ENCODE measurements around the gene ELK4. TPM values are rescaled to one million over a fixed set of nuclear protein-coding genes. Genes with fewer than 3 reads are reported as not detected.
A peak's percentile ranks its signal among the peaks of the same experiment; 100 is the strongest.

ELK4 gene
- total and polyA plus RNA-seq, 2 donors (not counting 1 experiment from before 2014, with no cell fraction given): 11.7 to 11.8 TPM

DNA sequence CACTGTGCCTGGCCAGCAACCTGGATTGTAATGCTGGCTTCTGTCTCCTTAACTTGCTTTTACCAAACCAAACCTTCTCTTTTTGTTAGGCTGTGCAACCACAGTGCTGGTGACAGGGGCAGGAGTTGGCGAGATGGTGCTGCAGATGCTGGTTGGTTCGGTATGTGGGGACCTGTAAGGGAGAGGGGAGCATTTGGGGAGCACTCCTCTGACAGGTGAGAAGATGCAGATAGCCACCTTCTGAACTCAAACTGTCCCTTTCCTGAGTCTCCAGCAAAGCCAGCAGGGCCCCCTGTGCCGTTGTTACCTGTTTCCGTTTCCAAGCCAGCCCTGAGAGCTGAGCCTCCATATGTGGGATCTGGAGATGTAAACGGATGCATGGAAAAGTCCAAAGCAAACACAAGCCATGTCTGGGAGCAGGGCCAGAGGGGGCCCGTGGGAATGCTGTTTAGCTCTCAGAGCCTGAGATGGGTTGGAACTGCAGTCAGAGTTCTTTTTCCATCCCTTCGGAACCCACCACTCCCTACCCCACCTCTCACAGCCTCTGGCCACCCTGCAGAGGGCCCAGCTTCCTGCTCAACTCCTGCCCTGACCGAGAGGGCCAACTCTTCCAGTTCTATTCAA, 34.0 kb downstream of the ELK4 start:
- no peak for TF ChIP-seq EZH2 (IDR thresholded peaks at IDR 0.05; ENCODE audit: low read length, missing control alignments)
- TF ChIP-seq CTCF (conservative IDR thresholded peaks at IDR 0.05 in 1 of 2, IDR thresholded peaks at IDR 0.05 in 1 of 2; ENCODE audit: low read depth in 1 of 2, low read length in 2 of 2): no peak
- H3K4me2 ChIP-seq (ENCODE audit: extremely low read depth, insufficient read depth, low read length): no peak overlapping the region

GRCh38 chr1:205596876-205597275, 34.9 kb downstream of the ELK4 start:
- Histone ChIP-seq H3K36me3 (ENCODE audit: control insufficient read depth, insufficient read depth, low read length) (no peaks in the 10 kb centered on the region), H4K20me1 (ENCODE audit: control insufficient read depth, extremely low read depth, insufficient read depth, low read length) (no peaks in the 10 kb centered on the region), H3K27ac (ENCODE audit: insufficient read depth, low read length) (no peak overlapping the region), H3K27me3 (ENCODE audit: control insufficient read depth, insufficient read depth, low read length) (no peaks in the 10 kb centered on the region), H3K4me2 (ENCODE audit: extremely low read depth, insufficient read depth, low read length) (no peak overlapping the region), H3K4me3 (replicated peaks in 1 of 4; ENCODE audit: control extremely low read depth in 1 of 4, insufficient read depth in 1 of 4, low read depth in 3 of 4, low read length in 4 of 4) (no peak overlapping the region), H2AFZ (ENCODE audit: low read length) (no peak overlapping the region), H3K9ac (ENCODE audit: insufficient read depth, low read length) (no peak overlapping the region), H3K79me2 (ENCODE audit: control insufficient read depth, insufficient read depth, low read length) (no peaks in the 10 kb centered on the region), H3K9me3 (ENCODE audit: control insufficient read depth, insufficient read depth, low read depth, low read length) (no peaks in the 10 kb centered on the region), H3K4me1 (ENCODE audit: control insufficient read depth, extremely low read depth, insufficient read depth, low read length) (peaks cover 18% of the 10 kb centered on the region)
- TF ChIP-seq EZH2 (IDR thresholded peaks at IDR 0.05; ENCODE audit: low read length, missing control alignments) (no peak), CTCF (conservative IDR thresholded peaks at IDR 0.05 in 1 of 2, IDR thresholded peaks at IDR 0.05 in 1 of 2; ENCODE audit: low read depth in 1 of 2, low read length in 2 of 2) (no peak)
- DNase-seq (ENCODE audit: low read depth in 2 of 2): no peak

More for the DNA sequence above, 34.0 kb downstream of the ELK4 start:
- no peaks in the 10 kb centered on the region for H3K36me3 ChIP-seq (ENCODE audit: control insufficient read depth, insufficient read depth, low read length)
- no peaks in the 10 kb centered on the region for H3K9me3 ChIP-seq (ENCODE audit: control insufficient read depth, insufficient read depth, low read depth, low read length)
- no peak overlapping the region for H3K9ac ChIP-seq (ENCODE audit: insufficient read depth, low read length)
- H3K4me3 ChIP-seq (replicated peaks in 1 of 4; ENCODE audit: control extremely low read depth in 1 of 4, insufficient read depth in 1 of 4, low read depth in 3 of 4, low read length in 4 of 4): no peak overlapping the region
- H3K4me1 ChIP-seq (ENCODE audit: control insufficient read depth, extremely low read depth, insufficient read depth, low read length): peaks cover 18% of the 10 kb centered on the region
- no peak overlapping the region for H2AFZ ChIP-seq (ENCODE audit: low read length)
- no peaks in the 10 kb centered on the region for H3K27me3 ChIP-seq (ENCODE audit: control insufficient read depth, insufficient read depth, low read length)
- no peak overlapping the region for H3K27ac ChIP-seq (ENCODE audit: insufficient read depth, low read length)
- peak; percentile 21 to 64 for DNase-seq (ENCODE audit: low read depth in 2 of 2)
- no peaks in the 10 kb centered on the region for H4K20me1 ChIP-seq (ENCODE audit: control insufficient read depth, extremely low read depth, insufficient read depth, low read length)
- H3K79me2 ChIP-seq (ENCODE audit: control insufficient read depth, insufficient read depth, low read length): no peaks in the 10 kb centered on the region

DNA sequence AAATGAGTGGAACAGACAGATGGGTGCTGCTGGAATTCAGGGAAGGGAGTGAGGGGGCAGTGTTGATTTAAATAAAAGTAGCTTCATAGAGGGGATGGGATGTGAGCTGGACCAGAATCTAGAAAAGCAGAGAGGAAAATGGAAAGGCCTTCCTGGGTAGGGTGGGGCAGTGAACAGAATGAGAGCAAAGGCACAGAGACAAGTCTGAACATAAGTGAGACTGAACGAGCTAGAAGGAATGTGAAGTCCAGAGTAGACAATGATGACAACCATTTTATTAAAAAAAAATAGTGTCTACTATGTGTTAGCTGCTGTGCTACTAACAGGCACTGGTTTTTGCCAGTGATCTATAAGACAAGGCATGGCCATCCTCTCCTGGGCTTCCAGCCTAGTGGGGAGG, 36.0 kb downstream of the ELK4 start:
- Histone ChIP-seq H3K4me3 (replicated peaks in 1 of 4; ENCODE audit: control extremely low read depth in 1 of 4, insufficient read depth in 1 of 4, low read depth in 3 of 4, low read length in 4 of 4) (no peak overlapping the region), H3K9ac (ENCODE audit: insufficient read depth, low read length) (no peak overlapping the region), H3K27ac (ENCODE audit: insufficient read depth, low read length) (no peak overlapping the region), H3K36me3 (ENCODE audit: control insufficient read depth, insufficient read depth, low read length) (no peaks in the 10 kb centered on the region), H3K27me3 (ENCODE audit: control insufficient read depth, insufficient read depth, low read length) (no peaks in the 10 kb centered on the region), H3K79me2 (ENCODE audit: control insufficient read depth, insufficient read depth, low read length) (no peaks in the 10 kb centered on the region), H3K4me1 (ENCODE audit: control insufficient read depth, extremely low read depth, insufficient read depth, low read length) (peaks cover 18% of the 10 kb centered on the region), H3K9me3 (ENCODE audit: control insufficient read depth, insufficient read depth, low read depth, low read length) (no peaks in the 10 kb centered on the region), H2AFZ (ENCODE audit: low read length) (no peak overlapping the region), H3K4me2 (ENCODE audit: extremely low read depth, insufficient read depth, low read length) (no peak overlapping the region), H4K20me1 (ENCODE audit: control insufficient read depth, extremely low read depth, insufficient read depth, low read length) (no peaks in the 10 kb centered on the region)
- DNase-seq (ENCODE audit: low read depth in 2 of 2): no peak
- TF ChIP-seq CTCF (conservative IDR thresholded peaks at IDR 0.05 in 1 of 2, IDR thresholded peaks at IDR 0.05 in 1 of 2; ENCODE audit: low read depth in 1 of 2, low read length in 2 of 2) (no peak), EZH2 (IDR thresholded peaks at IDR 0.05; ENCODE audit: low read length, missing control alignments) (no peak)
